NCI-H69 (cell line): ENCODE data around the gene DRP2.
A peak's percentile ranks its signal among the peaks of the same experiment; 100 is the strongest.
"Not testable (repeated sequence)": the region's sequence is repeated elsewhere in the genome, so short reads cannot be mapped to it uniquely, and the experiment has no call there.

Experiments used
- DNase-seq: peaks from one replicate; lab custom pipeline; 2025; lab: John Stamatoyannopoulos, UW

DRP2 gene

DNA sequence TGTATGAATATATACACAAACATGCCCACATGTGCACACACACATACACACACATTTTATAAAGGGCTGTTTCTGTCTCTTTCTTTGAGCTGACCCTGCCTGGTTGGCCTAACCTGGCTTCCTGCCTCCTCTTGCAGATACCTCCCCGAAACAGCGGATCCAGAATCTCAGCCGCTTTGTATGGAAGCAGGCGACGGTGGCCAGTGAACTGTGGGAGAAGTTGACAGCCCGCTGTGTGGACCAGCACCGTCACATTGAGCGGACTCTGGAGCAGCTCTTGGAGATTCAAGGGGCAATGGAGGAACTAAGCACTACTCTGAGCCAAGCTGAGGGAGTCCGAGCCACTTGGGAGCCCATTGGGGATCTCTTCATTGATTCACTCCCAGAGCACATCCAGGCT lies 21.9 kb downstream of the DRP2 start:
- DNase-seq = no peak

DNA sequence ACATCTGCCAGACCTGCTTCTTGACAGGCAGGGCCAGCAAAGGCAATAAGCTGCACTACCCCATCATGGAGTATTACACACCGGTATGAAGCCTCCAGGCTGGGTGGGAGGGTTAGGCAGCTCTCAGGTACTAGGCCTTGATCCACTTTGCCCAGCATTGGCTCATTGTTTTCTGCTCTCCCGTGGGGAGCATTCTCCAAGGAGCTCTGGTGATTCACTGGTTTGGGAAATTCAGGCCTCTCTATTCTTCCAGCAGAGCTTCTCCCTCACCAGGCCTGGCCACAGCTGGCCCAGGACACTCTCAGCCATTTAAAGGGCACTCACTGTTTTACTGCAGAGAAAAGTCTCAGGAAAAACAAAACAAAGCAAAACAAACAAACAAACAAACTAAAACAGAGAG lies 33.0 kb downstream of the DRP2 start:
- DNase-seq = no peak

GRCh38 chrX:101257448-101258258 lies 38.1 kb downstream of the DRP2 start:
- DNase-seq = no peak

DNA sequence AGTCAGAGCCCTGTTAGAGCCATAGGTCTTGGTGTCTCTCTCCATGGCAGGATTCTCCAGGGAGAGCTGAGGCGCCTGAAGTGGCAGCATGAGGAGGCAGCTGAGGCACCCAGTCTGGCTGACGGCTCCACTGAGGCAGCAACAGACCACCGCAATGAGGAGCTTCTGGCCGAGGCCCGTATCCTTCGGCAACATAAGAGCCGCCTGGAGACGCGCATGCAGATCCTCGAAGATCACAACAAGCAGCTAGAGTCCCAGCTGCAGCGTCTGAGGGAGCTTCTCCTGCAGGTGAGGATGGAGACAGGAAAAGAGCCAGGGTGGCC lies 38.6 kb downstream of the DRP2 start:
- no peak for DNase-seq

DNA sequence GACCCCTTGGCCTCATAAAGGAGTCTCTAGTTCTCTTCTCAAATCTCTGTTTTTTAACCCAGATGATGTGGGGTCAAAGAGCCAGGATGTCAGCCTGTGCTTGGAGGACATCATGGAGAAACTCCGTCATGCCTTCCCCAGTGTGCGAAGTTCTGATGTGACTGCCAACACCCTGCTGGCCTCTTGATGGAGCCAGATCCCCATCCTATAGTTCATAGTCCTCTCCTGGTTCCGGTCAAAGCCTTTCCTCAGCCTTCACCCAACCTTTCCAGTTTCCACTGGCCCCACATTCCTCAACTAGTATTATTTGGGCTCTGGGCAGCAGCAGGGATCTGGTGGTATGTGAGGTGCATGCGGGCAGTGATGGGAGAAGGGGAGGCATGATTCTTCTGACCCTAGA lies 40.8 kb downstream of the DRP2 start:
- peak; percentile 34 for DNase-seq

DNA sequence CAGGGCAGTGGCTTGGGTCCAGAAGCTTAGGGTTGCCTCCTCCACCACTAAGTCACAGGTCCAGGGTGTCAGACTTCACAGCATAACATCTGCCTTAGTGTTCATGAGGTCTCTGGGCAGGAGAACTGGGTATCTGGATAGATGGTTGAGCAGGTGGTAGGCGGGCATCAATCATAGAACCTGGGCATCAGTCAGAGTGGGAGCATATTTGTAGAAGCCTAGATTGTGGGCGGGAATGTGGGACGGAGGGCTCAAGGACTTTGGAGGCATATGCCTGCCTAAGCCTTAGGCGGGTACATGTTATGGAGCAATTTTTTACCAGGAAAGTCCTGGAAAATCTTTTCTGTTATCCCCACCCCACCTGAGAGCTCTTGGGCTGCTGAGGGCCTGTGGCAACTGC lies 43.0 kb downstream of the DRP2 start:
- no peak for DNase-seq

GRCh38 chrX:101263766-101264165 lies 44.2 kb downstream of the DRP2 start:
- no peak for DNase-seq

GRCh38 chrX:101265869-101266428 lies 46.4 kb downstream of the DRP2 start:
- no peak for DNase-seq

DNA sequence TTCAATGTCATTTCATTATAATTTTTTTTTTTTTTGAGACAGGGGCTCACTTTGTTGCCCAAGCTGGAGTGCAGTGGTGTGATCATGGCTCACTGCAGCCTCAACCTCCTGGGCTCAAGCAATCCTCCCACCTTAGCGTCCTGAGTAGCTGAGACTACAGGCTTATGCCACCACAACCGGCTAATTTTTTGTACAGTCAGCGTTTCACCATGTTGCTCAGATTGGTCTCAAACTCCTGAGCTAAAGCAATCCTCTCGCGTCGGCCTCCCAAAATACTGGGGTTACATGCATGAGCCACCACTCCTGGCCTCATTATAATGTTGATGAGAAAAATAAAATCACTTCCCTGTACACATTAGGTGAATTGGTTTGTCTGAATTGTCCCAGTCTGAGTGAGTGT lies 54.6 kb downstream of the DRP2 start:
- no peak for DNase-seq

DNA sequence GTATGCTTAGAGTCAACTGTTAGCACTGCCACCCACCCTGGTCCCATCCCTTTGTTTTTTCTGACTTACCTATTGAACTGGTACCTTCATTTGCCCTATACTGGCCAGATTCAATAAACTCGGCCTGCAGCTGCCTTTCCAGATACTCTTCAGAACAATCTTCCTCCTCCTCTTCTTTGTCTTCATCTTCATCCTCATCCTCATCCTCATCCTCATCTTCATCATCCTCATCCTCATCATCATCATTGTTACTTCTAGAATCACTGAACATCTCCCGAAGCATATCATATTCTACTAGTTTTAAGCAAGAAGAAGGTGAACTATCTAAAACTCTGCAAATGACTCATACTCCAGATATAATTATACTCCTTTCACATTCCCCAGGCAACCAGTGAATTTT lies 56.7 kb downstream of the DRP2 start:
- DNase-seq = no peak

- DNase-seq = peak; percentile 45
Measured at GRCh38 chrX:101287402-101287801, 67.8 kb downstream of the DRP2 start.

GRCh38 chrX:101290957-101291603 lies 71.5 kb downstream of the DRP2 start, which contains the start of gene TAF7L:
TAF7L (minus strand) TSS chrX:101291334; CDS start chrX:101287543, 3,791 bp downstream.
- DNase-seq = no peak

DNA sequence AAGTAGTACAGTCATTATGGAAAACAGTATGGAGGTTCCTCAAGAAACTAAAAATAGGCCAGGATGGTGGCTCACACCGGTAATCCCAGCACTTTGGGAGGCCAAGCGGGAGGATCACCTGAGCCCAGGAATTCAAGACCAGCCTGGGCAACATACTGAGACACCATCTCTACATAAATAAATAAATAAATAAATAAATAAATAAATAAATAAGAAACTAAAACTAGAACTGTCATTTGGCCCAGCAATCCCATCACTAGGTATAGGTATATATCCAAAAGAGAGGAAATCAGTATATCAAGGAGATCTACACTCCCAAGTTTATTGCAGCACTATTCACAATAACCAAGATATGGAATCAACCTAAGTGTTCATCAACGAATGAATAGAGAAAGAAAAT lies 76.0 kb downstream of the DRP2 start:
- not testable (repeated sequence) for DNase-seq

DNA sequence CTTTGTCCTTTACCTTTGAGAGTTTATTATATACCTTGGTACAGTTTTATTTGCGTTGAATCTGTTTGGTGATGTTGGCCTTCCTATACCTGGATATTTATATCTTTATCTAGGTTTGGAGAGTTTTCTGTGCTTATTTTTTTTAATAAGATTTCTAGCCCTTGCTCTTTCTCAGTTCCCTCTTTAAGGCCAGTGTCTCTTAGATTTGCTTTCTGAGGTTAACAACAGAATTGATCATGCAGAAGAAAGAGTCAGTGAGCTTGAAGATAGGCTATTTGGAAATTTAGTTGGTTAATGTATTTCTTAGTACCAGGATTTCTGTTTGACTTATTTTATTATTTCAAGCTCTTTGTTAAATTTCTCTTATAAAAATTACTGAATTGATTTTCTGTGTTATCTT lies 84.2 kb downstream of the DRP2 start:
- no peak for DNase-seq
